GM23248 (cell line): ENCODE data around the gene ADAD2.

Experiments used
- EZH2 ChIP-seq: fragments of 200-600 bp; sonication (generic); IDR thresholded peaks from 2 replicates; pipeline ENCODE4 v1.6.1; 2018; ENCODE audit warnings: antibody characterized with exemption, mild to moderate bottlenecking; ENCODE audit not compliant: insufficient read depth, poor library complexity, severe bottlenecking
- EZH2phosphoT487 ChIP-seq: fragments of 200-600 bp; sonication (generic); IDR thresholded peaks from 2 replicates; pipeline ENCODE4 v1.6.1; 2018; ENCODE audit warnings: antibody characterized with exemption, moderate library complexity, mild to moderate bottlenecking, low read depth; ENCODE audit not compliant: insufficient read depth

GRCh38 chr16:84198401-84198800, 7.4 kb downstream of the ADAD2 start:
- TF ChIP-seq EZH2 (no peak), EZH2phosphoT487 (no peak)
